OCI-LY7 (cell line): ENCODE measurements around the gene KDM2A. TPM values are rescaled to one million over a fixed set of nuclear protein-coding genes. Genes with fewer than 3 reads are reported as not detected.

Source experiments
- BruUV-seq: library from RNA; stranded (reverse); fragments of 400-500 nt; replicated peaks from 2 replicates; lab custom pipeline; 2021; lab: Mats Ljungman, UMichigan
- CTCF ChIA-PET: fragments of 300-600 bp; sonication (Branson Sonifier 250); formaldehyde crosslinking; loops from one replicate; lab custom pipeline; 2022; ENCODE audit warnings: antibody characterized with exemption; ENCODE audit not compliant: unreplicated experiment; lab: Charles Lee
- POLR2A ChIA-PET: fragments of 300-600 bp; sonication (Branson Sonifier 250); formaldehyde crosslinking; loops from one replicate; lab custom pipeline; 2022; ENCODE audit warnings: antibody characterized with exemption; lab: Charles Lee
- DNase-seq: peaks from one replicate; pipeline ENCODE4 v3.0.0-alpha.2; 2015; ENCODE audit warnings: low spot score
- H2AFZ ChIP-seq: fragments of 200-600 bp; sonication (generic), shearing (Covaris generic); 2 replicates; pipeline ENCODE4 v1.6.1; 2014; ENCODE audit warnings: mild to moderate bottlenecking, antibody characterized with exemption, low read length, moderate library complexity
- H3K27ac ChIP-seq: fragments of 200-600 bp; sonication (generic); 2 replicates; pipeline ENCODE4 v1.5.1; 2014; ENCODE audit warnings: mixed run types, low read depth, mild to moderate bottlenecking, moderate library complexity, low read length, inconsistent platforms; ENCODE audit not compliant: poor library complexity, severe bottlenecking
- H3K36me3 ChIP-seq: fragments of 200-600 bp; sonication (generic); 2 replicates; pipeline ENCODE4 v1.6.1; 2014; ENCODE audit warnings: mild to moderate bottlenecking, antibody characterized with exemption, low read length, moderate library complexity, mixed read lengths; ENCODE audit not compliant: insufficient read depth
- H3K4me1 ChIP-seq: fragments of 200-600 bp; sonication (generic); 2 replicates; pipeline ENCODE4 v1.5.1; 2014; ENCODE audit warnings: mild to moderate bottlenecking, low read length; ENCODE audit not compliant: insufficient read depth, poor library complexity, severe bottlenecking
- H3K4me2 ChIP-seq: fragments of 200-600 bp; sonication (generic); 2 replicates; pipeline ENCODE4 v1.6.1; 2014; ENCODE audit warnings: mild to moderate bottlenecking, low read length
- H3K4me3 ChIP-seq: fragments of 200-600 bp; sonication (generic); 2 replicates; pipeline ENCODE4 v1.5.1; 2014; ENCODE audit warnings: mild to moderate bottlenecking, low read depth, low read length; ENCODE audit not compliant: poor library complexity, severe bottlenecking
- H3K79me2 ChIP-seq: fragments of 200-600 bp; sonication (generic); 2 replicates; pipeline ENCODE4 v1.6.1; 2016; ENCODE audit warnings: low read depth, mild to moderate bottlenecking, low read length, moderate library complexity, mixed read lengths; ENCODE audit not compliant: insufficient read depth
- H3K9me2 ChIP-seq: fragments of 200-600 bp; sonication (generic); 2 replicates; pipeline ENCODE4 v1.6.1; 2016; ENCODE audit warnings: mild to moderate bottlenecking, low read length, mixed read lengths; ENCODE audit not compliant: insufficient read depth
- H3K9me3 ChIP-seq: fragments of 200-600 bp; sonication (generic); 2 replicates; pipeline ENCODE4 v1.6.1; 2014; ENCODE audit warnings: mild to moderate bottlenecking, mixed run types, low read length, mixed read lengths
- H4K20me1 ChIP-seq: fragments of 200-600 bp; sonication (generic); 2 replicates; pipeline ENCODE4 v1.6.1; 2014; ENCODE audit warnings: mild to moderate bottlenecking, antibody characterized with exemption, low read length, moderate library complexity, mixed read lengths; ENCODE audit not compliant: insufficient read depth
- CTCF ChIP-seq: fragments of 200-600 bp; sonication (generic); conservative IDR thresholded peaks from 2 replicates; pipeline ENCODE4 v1.5.1; 2014; ENCODE audit warnings: mild to moderate bottlenecking, antibody characterized with exemption, low read length, moderate library complexity, mixed read lengths
- EZH2phosphoT487 ChIP-seq: fragments of 200-600 bp; sonication (generic); IDR thresholded peaks from 2 replicates; pipeline ENCODE4 v1.6.1; 2018; ENCODE audit warnings: low read depth, borderline replicate concordance, mild to moderate bottlenecking, mixed run types, antibody characterized with exemption, low read length, moderate library complexity, mixed read lengths
- intact Hi-C: fragments of 100-400 bp; cut with micrococcal nuclease; formaldehyde crosslinking; loops from one replicate; pipeline ENCODE4 v1.10.0; 2022; ENCODE audit not compliant: unreplicated experiment
- total RNA-seq, 2 experiments: library from RNA; depleted of rRNA in 1 of 2; stranded (reverse); fragments of >200 nt in 1 of 2; shearing (Covaris generic) in 1 of 2; gene quantifications; 2 replicates each; pipeline ENCODE4 v1.2.3, GENCODE V29; 2014 to 2022

KDM2A gene
- total RNA-seq, 2 experiments from 2014 or later = 31.7 to 66.2 TPM

- no peak for DNase-seq
- no TSS peak for BruUV-seq
Measured at GRCh38 chr11:67271205-67271540, 152.1 kb downstream of the KDM2A start.

GRCh38 chr11:67271541-67272284 is 152.7 kb downstream of the KDM2A start:
- TF ChIP-seq EZH2phosphoT487 = no peak
- TF ChIP-seq CTCF = no peak
- intact Hi-C loops = no loop called here
- Histone ChIP-seq H3K27ac (peak overlapping the region; percentile 98), H3K36me3 (peaks cover 96% of the 10 kb centered on the region), H3K4me2 (peak overlapping the region; percentile 97), H3K4me3 (peak overlapping the region; percentile 87), H3K79me2 (peaks cover 99% of the 10 kb centered on the region), H2AFZ (no peak overlapping the region), H3K9me2 (no peaks in the 10 kb centered on the region), H3K4me1 (peaks cover 92% of the 10 kb centered on the region), H4K20me1 (peaks cover 7% of the 10 kb centered on the region; the same call in 1 of the 2 replicates), H3K9me3 (no peaks in the 10 kb centered on the region)
- ChIA-PET POLR2A (interaction anchor here (0.5 to 0.8 kb wide), 4 partner anchors 154 to 219 kb away, joined by 3 read pairs; no protein-coding TSS in a partner anchor), CTCF (no interaction called here)
- peak; percentile 46 for DNase-seq
- no TSS peak for BruUV-seq

More at GRCh38 chr11:67271205-67271540, 152.1 kb downstream of the KDM2A start:
- intact Hi-C loops = no loop called here
- CTCF ChIA-PET = no interaction called here
- Histone ChIP-seq H2AFZ (no peak overlapping the region), H4K20me1 (peaks cover 7% of the 10 kb centered on the region; the same call in 1 of the 2 replicates), H3K79me2 (peaks cover 95% of the 10 kb centered on the region), H3K9me2 (no peaks in the 10 kb centered on the region), H3K4me2 (peak overlapping the region; percentile 97), H3K9me3 (no peaks in the 10 kb centered on the region), H3K36me3 (peaks cover 92% of the 10 kb centered on the region), H3K4me3 (peak overlapping the region; percentile 87), H3K27ac (peak overlapping the region; percentile 98), H3K4me1 (peaks cover 86% of the 10 kb centered on the region)
- TF ChIP-seq EZH2phosphoT487 (no peak), CTCF (no peak)
- POLR2A ChIA-PET = interaction anchor here (0.6 kb wide), 2 partner anchors 155 to 190 kb away, joined by 3 read pairs; no protein-coding TSS in a partner anchor
